ENCODE data around the gene ARHGEF6.

The ARHGEF6 gene

GRCh38 chrX:136626891-136627290, 153.8 kb downstream of the ARHGEF6 start:
- Histone ChIP-seq H3K36me3 (replicated peaks) (no peaks in the 10 kb centered on the region), H3K27me3 (ENCODE audit: low read depth) (peaks cover 4% of the 10 kb centered on the region; the same call in 1 of the 2 replicates), H3K9me3 (no peaks in the 10 kb centered on the region), H3K4me1 (no peaks in the 10 kb centered on the region), H3K4me3 (no peak overlapping the region)
- in situ Hi-C loops (cut with MboI; ENCODE audit: low sequenced_read_pairs) = no loop called here
- no peak for DNase-seq (ENCODE audit: low spot score in 2 of 2)

DNA sequence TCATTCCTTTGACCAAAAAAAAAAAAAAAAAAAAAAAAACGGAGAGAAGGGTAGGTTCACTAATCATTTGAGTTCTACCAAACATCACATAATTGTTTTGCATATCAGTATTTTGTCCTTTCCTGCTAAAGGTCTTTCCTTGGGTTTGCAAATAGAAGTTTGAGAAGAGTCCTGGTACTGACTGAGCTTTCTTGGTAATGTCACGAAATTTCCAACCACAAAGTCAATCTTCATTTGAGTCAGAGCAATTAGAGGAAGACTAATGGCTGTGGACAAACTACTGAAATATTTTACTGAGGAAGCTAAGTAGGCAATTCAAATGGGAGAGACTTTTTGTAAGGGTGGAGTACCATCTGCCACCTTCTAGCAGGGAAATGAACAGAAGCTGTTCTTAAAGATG, 154.5 kb downstream of the ARHGEF6 start:
- peaks cover 4% of the 10 kb centered on the region; the same call in 1 of the 2 replicates for H3K27me3 ChIP-seq (ENCODE audit: low read depth)
- in situ Hi-C loops (cut with MboI; ENCODE audit: low sequenced_read_pairs) = no loop called here
- no peaks in the 10 kb centered on the region for H3K9me3 ChIP-seq
- H3K36me3 ChIP-seq (replicated peaks) = no peaks in the 10 kb centered on the region
- no peaks in the 10 kb centered on the region for H3K4me1 ChIP-seq
- no peak for DNase-seq (ENCODE audit: low spot score in 2 of 2)
- H3K4me3 ChIP-seq = no peak overlapping the region

DNA sequence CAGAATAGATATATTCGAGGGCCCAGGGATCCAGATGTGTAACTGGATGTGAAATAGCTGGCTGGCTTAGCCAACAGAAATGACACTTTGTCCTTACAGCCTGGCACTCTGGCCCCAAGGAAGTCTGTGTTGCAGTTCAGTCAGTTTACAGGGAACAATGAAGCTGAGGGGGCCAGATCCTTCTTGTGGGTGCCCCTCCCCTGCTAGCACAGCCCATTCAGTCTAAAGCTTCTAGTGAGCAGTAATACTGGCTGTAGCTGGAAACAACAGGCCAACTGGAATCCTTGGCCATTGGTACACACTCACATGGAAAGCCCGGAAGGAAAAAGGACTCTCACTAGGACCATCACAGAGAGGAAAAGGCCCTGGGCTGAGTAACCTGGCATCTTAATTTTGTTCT, 155.5 kb downstream of the ARHGEF6 start:
- Histone ChIP-seq H3K9me3 (no peaks in the 10 kb centered on the region), H3K36me3 (replicated peaks) (no peaks in the 10 kb centered on the region), H3K4me3 (no peak overlapping the region), H3K4me1 (no peaks in the 10 kb centered on the region), H3K27me3 (ENCODE audit: low read depth) (peaks cover 4% of the 10 kb centered on the region; the same call in 1 of the 2 replicates)
- DNase-seq (ENCODE audit: low spot score in 2 of 2) = no peak
- in situ Hi-C loops (cut with MboI; ENCODE audit: low sequenced_read_pairs) = no loop called here

GRCh38 chrX:136623396-136623795, 157.3 kb downstream of the ARHGEF6 start:
- Histone ChIP-seq H3K27me3 (ENCODE audit: low read depth) (peaks cover 1% of the 10 kb centered on the region; the same call in 1 of the 2 replicates), H3K4me1 (no peaks in the 10 kb centered on the region), H3K4me3 (no peak overlapping the region), H3K36me3 (replicated peaks) (no peaks in the 10 kb centered on the region), H3K9me3 (no peaks in the 10 kb centered on the region)
- DNase-seq (ENCODE audit: low spot score in 2 of 2) = no peak
- in situ Hi-C loops (cut with MboI; ENCODE audit: low sequenced_read_pairs) = no loop called here

DNA sequence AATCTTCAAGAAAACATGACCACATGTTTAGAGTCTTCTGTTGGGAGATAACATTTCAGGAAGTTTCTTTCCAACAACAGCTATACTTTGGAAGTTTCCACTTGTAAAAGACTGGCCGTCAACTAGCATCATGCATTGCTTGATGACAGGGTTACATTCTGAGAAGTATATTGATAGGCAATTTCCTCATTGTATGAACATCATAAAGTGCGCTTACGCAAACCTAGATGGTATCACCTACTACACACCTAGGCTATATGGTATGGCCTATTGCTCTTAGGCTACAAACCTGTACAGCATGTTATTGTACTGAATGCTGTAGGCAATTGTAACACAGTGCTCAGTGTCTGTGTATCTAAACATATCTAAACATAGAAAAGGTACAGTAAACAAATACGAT, 158.2 kb downstream of the ARHGEF6 start:
- DNase-seq (ENCODE audit: low spot score in 2 of 2) = no peak
- Histone ChIP-seq H3K4me1 (no peaks in the 10 kb centered on the region), H3K36me3 (replicated peaks) (no peaks in the 10 kb centered on the region), H3K4me3 (no peak overlapping the region), H3K9me3 (no peaks in the 10 kb centered on the region), H3K27me3 (ENCODE audit: low read depth) (no peaks in the 10 kb centered on the region)
- in situ Hi-C loops (cut with MboI; ENCODE audit: low sequenced_read_pairs) = no loop called here

DNA sequence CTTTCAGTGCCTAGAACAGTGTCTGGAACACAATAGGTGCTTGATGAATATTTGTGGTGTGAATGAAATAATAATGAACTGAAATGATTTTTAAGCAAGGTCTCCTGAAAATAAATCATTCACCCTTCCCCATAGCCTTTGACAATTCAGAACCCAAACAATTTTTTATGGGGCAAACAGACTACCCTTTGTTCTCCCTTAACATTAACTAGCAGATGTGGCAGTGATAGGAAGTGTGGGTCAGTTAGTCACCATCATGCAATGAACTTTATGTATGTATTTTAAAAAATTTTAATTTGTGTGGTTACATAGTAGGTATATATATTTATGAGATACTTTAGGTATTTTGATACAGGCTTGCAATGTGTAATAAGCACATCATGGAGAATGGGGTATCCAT, 160.0 kb downstream of the ARHGEF6 start:
- H3K9me3 ChIP-seq = no peaks in the 10 kb centered on the region
- H3K4me3 ChIP-seq = no peak overlapping the region
- H3K36me3 ChIP-seq (replicated peaks) = no peaks in the 10 kb centered on the region
- H3K27me3 ChIP-seq (ENCODE audit: low read depth) = no peaks in the 10 kb centered on the region
- in situ Hi-C loops (cut with MboI; ENCODE audit: low sequenced_read_pairs) = no loop called here
- no peaks in the 10 kb centered on the region for H3K4me1 ChIP-seq
- DNase-seq (ENCODE audit: low spot score in 2 of 2) = no peak

- Histone ChIP-seq H3K4me3 (no peak overlapping the region), H3K4me1 (no peaks in the 10 kb centered on the region), H3K9me3 (no peaks in the 10 kb centered on the region), H3K27me3 (ENCODE audit: low read depth) (no peaks in the 10 kb centered on the region), H3K36me3 (replicated peaks) (no peaks in the 10 kb centered on the region)
- no peak for DNase-seq (ENCODE audit: low spot score in 2 of 2)
- in situ Hi-C loops (cut with MboI; ENCODE audit: low sequenced_read_pairs) = no loop called here
Measured at GRCh38 chrX:136619899-136620505, 160.7 kb downstream of the ARHGEF6 start.

- H3K36me3 ChIP-seq (replicated peaks) = no peaks in the 10 kb centered on the region
- in situ Hi-C loops (cut with MboI; ENCODE audit: low sequenced_read_pairs) = no loop called here
- no peaks in the 10 kb centered on the region for H3K27me3 ChIP-seq (ENCODE audit: low read depth)
- H3K9me3 ChIP-seq = no peaks in the 10 kb centered on the region
- H3K4me1 ChIP-seq = no peaks in the 10 kb centered on the region
- no peak for DNase-seq (ENCODE audit: low spot score in 2 of 2)
- no peak overlapping the region for H3K4me3 ChIP-seq
Measured at GRCh38 chrX:136616987-136617685, 163.6 kb downstream of the ARHGEF6 start.
